Peyer's patch (tissue), 4 donors: Measurements from ENCODE around the gene DGKQ.

Experiments used
- POLR2A ChIP-seq, 2 donors: fragments of 450-650 bp; IDR thresholded peaks; one replicate each; pipeline ENCODE4 v1.5.1; 2017; ENCODE audit warnings: antibody characterized with exemption in 2 of 2, mild to moderate bottlenecking in 2 of 2, moderate library complexity in 2 of 2
- TF ChIP-seq, protein P1 (sequence below), 6 experiments: fragments of 450-650 bp in 4 of 6; fragments of 200-600 bp in 2 of 6; sonication (generic) in 1 of 6; IDR thresholded peaks; one replicate each; pipeline ENCODE4 v1.5.1; 2017 to 2019; ENCODE audit warnings: antibody characterized with exemption in 6 of 6, mild to moderate bottlenecking in 3 of 6, moderate library complexity in 1 of 6

DNA sequence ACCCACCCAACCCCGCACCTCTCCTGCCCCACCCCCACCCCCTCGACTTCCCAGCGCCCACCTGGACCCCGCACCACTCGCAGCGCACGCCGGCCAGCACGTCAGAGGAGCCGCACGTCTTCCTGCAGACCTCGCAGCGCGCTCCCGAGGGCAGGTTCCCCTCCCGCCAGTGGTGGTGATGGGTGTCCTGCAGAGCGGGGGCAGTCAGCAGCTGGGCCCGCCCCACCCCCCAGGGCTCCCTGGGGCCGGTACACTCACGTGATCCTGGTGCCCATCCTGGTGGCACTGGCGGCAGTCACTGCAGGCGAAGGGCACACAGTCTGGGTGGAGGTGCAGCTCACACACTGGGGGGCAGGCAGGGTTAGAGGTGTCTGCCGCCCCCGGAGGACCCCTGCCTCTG, 5.1 kb downstream of the DGKQ start:
- TF ChIP-seq, protein P1, sequence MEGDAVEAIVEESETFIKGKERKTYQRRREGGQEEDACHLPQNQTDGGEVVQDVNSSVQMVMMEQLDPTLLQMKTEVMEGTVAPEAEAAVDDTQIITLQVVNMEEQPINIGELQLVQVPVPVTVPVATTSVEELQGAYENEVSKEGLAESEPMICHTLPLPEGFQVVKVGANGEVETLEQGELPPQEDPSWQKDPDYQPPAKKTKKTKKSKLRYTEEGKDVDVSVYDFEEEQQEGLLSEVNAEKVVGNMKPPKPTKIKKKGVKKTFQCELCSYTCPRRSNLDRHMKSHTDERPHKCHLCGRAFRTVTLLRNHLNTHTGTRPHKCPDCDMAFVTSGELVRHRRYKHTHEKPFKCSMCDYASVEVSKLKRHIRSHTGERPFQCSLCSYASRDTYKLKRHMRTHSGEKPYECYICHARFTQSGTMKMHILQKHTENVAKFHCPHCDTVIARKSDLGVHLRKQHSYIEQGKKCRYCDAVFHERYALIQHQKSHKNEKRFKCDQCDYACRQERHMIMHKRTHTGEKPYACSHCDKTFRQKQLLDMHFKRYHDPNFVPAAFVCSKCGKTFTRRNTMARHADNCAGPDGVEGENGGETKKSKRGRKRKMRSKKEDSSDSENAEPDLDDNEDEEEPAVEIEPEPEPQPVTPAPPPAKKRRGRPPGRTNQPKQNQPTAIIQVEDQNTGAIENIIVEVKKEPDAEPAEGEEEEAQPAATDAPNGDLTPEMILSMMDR (IDR thresholded peaks at IDR 0.05): no peak
- no peak for TF ChIP-seq POLR2A (IDR thresholded peaks at IDR 0.05)
